ENCODE measurements around the gene PRKACA.
"Not testable (repeated sequence)": the region's sequence is repeated elsewhere in the genome, so short reads cannot be mapped to it uniquely, and the experiment has no call there.

The PRKACA gene

DNA sequence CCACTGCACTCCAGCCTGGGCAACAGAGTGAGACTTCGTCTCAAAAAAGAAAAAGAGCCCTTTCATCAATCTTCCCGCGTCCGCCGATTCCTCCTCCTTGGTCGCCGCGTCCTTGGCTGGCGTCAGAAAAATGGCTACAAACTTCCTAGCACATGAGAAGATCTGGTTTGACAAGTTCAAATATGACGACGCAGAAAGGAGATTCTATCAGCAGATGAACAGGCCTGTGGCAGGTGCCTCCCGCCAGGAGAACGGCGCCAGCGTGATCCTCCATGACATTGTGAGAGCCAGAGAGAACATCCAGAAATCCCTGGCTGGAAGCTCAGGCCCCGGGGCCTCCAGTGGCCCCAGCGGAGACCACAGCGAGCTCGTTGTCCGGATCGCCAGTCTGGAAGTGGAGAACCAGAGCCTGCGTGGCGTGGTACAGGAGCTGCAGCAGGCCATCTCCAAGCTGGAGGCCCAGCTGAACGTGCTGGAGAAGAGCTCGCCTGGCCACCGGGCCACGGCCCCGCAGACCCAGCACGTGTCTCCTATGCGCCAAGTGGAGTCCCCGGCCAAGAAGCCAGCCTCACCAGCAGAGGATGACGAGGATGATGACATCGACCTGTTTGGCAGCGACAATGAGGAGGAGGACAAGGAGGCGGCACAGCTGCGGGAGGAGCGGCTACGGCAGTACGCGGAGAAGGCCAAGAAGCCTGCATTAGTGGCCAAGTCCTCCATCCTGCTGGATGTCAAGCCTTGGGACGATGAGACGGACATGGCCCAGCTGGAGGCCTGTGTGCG is 47.1 kb downstream of the PRKACA start:
- DNase-seq (ENCODE audit: low spot score): no peak

DNA sequence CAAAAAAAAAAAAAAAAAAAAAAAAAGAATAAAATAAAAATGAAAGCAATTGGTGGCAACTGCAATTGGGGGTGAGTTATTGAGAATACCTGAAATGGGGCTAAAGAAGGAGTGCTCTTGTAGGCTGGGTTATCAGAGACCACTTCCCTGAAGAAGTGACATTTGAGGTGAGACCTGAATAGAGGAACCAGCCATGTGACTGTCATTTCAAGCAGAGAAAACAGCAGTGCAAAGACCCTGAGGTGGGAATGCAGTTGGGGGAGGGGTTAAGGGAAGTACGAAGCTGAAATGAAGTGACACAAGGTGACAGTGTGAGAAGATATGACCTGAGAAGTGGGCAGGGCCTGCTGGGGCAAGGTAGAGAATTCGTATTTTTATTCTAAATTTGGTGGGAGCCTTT is 51.4 kb downstream of the PRKACA start:
- DNase-seq (ENCODE audit: low spot score): no peak

DNA sequence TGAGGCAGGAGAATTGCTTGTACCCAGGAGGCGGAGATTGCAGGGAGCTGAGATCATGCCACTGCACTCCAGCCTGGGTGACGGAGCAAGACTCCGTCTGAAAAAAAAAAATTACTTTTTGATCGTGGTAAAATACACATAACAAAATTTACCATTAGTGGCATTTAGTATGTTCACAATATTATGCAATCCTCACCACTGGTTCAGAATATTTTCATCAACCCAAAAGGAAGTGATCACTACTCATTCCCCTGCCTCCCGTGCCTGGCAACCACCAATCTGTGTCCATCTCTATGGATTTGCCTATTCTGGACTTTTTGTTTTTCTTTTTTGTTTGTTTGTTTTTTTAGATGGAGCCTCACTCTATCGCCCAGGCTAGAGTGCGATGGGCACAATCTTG is 54.5 kb downstream of the PRKACA start:
- no peak for DNase-seq (ENCODE audit: low spot score)

DNA sequence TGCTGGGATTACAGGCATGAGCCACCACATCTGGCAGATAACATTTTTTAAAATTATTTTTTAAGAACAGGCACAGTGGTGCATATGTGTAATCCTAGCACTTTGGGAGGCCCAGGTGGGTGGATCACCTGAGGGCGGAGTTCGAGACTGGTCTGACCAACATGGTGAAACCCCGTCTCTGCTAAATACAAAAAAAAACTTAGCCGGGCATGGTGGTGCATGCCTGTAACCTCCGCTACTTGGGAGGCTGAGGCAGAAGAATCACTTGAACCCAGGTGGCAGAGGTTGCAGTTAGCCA is 55.1 kb downstream of the PRKACA start:
- DNase-seq (ENCODE audit: low spot score): no peak

DNA sequence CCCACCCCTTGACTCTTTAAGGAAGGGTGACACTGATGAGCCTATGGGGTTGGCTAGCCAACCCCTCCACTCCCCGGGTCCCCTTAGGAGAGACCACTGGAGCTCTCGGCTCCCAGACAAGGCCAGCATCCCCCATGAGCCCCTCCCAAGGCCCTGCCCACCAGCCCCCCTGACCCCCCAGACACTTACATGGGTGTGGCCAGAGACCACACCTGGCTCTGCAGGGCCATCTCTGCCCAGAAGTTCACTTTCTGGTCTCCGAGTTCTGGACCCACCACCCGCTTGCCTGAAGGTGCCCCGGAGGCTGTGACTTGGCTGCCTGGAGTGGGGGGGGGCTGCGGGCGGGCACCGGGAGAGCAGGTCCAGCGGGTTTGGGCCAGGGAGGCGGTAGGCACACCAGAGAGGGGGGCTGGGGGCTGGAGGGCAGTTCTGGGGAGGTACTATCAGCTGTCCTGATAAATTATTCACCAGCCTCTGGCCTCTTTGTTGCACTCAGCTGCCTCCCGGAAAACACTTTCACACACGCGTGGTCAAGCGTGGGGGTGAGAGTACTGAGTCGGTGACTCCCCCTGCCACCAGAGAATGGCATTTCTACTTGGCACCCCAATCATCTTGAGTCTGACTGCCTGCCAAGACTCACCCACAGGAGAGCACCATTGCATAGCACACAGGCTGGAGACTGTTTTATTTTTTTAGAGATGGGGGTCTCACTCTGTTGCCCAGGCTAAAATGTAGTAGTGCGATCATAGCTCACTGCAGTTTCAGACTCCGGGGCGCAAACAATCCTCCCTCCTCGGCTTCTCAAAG is 55.6 kb downstream of the PRKACA start, which contains the start of gene PALM3:
PALM3 (minus strand) TSS at position 326 of the 807 bp plus-strand sequence; CDS start at position 230, 96 bp downstream.
- peak; percentile 71 for DNase-seq (ENCODE audit: low spot score)

DNA sequence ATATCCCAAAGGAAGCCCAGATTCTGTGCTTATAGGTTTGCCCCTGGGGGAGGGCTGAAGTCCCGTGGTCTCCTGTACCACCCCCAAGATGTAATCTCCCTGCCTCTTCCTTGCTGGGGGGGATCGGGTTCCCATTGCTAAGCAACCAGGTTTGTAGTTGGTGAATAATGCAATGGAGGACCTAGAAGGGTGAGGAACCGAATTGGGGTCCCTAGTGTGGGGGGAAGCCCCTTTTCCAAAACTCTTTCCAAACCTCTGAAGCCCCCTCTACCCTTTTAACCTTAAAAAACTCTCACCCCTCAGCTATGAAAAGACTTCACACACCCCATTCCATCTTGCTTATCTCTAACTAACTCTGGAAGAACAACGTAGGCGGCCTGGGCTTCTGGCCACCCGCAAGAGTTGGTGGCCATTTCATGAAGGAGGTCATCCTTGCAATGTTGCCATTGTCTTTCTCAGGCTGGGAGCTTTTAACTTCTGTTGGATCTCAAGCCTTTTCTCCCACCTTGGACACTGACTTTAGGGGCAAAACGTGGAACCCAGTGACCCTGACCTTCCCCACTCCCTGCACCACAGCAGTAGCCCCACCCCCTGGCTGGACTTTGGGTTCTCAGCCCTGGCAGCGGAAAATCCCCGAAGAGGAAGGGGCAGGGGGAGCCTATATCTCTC is 56.3 kb downstream of the PRKACA start:
- DNase-seq (ENCODE audit: low spot score): no peak

DNA sequence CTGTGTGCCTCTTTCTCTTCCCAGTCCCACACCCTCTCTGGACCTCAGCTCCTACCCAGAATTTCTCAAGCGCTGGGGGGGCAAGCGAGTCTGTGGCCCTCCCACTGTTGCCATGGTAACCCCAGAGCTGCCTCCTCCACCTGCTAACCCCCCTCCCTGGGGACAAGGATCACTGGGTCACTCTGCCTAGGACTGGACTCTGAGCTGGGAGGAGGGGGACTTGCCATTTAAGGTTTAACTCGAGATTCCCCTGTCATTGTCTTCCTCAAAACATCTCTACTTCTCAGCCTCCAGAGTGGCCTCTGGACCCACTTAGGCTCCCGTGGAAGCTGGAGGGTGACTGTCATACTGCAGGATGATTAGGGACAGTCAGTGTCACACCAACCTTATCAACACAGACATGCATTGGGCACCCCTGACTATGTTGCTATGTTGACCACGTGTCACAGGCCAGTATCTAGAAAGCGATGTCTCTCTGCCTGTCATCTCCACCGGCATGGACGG is 57.9 kb downstream of the PRKACA start:
- no peak for DNase-seq (ENCODE audit: low spot score)

DNA sequence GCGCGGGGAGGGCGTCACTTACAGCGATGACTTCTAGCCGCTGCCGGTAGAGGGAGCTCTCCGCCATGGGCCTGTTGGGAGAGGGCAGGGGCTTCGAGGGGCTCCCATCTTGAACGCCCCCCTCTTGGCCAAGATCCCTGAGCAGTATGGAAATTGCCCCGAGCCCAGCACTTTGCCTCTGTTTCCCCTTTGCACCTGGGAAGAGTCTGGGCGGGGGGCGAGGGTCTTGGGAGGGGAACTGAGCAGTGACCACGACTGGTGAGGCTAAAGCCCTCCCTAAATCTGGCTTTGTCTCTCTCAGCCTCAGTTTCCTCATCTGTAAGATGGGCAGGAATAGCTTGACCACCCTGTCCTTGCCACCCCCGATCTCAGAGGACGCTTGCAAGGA is 58.5 kb downstream of the PRKACA start:
- no peak for DNase-seq (ENCODE audit: low spot score)

DNA sequence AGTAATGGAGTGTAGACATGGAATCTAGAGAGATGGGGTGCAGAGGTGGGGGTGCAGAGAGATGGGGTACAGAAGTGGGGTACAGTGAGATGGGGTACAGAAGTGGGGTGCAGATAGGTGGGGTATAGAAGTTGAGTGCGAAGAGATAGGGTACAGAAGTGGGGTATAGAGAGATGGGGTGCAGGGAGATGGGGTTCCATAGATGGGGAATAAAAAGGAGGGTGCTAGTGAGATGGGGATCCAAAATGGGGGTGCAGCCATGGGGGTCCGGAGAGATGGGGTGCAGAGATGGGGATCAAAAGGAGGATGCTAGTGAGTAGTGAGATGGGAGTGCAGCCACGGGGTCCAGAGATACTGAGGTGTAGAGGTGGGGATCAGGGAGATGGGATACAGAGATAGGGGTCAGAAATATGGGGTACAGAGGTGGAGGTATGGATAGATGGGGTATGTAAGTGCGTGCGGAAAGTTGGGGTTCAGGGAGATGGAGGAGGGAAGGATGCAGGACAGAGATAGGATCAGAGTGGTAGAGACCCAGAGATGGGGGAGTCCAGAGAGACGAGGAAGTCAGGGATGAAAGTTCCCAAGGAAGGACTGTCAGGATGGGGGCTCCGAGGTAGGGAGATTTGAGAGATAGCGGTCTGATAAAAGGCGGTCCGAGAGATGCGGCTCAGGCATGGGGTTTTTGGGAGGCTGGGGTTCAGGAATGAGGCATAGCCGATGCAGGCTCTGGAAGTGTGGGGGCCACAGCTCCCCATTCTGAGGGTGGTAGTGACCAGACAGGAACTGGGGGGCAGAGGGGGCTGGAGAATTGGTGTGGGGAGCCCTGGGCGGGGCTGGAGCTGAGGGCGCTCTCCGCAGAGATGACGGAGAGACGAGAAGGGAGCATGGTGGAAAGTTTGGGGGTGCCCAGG is 59.1 kb downstream of the PRKACA start:
- no peak for DNase-seq (ENCODE audit: low spot score)

DNA sequence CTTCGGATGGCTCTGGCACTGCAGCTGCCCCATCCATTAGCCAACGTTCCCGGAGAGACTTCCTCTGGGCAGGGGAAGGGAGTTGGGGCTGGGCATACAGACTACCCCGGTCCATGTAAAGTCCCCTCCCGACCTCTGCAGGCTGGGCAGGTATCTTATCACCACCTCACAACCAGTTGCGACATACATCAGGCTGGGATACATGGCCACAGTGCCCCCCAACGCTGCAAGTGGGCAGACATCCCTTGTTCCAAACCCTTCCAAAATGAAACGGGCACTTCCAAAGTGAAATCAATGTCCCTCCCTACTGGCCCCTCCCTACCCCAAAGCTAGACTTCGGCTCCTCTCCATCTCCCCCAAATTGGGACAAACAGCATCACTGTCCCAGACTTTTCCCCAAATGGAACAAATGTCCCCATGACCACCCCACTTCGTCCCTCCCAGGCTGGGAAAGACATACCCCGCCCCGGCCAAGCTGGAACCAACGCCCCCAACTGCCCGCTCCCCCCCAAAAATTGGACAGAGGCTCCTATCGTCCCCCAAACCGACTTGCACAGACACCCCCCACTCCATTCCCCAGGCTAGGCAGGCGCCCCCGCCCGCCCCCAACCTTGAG is 60.7 kb downstream of the PRKACA start:
- no peak for DNase-seq (ENCODE audit: low spot score)

DNA sequence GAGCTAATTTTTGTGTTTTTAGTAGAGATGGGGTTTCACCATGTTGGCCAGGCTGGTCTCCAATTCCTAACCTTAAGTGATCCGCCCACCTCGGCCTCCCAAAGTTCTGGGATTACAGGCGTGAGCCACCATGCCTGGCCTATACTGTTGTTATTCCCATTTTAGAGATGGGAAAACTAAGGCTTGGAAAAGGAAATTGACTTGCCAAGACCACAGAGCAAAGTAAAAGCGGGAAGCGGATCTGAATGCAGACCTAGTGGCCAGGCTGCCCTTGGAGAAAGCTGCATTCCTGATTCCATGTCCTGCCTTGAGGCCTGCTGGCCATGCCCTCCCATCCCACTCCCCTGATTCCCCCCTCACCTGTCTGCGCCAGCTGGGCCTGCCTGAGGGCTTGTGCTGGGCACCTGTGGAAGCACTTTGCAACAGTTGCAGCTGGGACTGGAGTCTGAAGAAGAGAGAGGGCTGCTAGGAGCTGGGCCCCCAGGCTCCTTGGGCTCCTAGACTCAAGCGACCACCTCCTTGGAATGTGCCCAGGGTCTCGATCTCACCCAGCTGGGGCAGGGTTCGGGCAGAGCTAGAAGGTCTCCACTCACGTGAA is 61.4 kb downstream of the PRKACA start:
- DNase-seq (ENCODE audit: low spot score): no peak

DNA sequence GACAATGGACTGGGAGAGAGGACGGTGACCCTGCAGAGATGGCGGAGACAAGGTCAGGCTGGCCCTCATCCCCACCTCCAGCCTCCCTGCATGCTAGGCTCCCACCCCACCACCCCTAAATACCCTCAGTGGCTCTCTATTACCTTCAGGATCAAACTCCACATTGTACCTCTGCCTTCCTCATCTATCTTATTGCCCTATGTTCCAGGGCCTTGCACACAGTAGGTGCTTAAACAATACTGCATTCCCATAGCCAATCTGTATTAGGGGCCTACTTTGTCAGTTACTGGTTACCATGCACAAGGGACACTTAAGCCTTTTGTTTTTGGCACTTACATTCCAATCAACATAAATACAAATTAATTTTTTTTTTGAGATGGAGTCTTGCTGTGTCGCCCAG is 62.2 kb downstream of the PRKACA start:
- DNase-seq (ENCODE audit: low spot score): no peak

DNA sequence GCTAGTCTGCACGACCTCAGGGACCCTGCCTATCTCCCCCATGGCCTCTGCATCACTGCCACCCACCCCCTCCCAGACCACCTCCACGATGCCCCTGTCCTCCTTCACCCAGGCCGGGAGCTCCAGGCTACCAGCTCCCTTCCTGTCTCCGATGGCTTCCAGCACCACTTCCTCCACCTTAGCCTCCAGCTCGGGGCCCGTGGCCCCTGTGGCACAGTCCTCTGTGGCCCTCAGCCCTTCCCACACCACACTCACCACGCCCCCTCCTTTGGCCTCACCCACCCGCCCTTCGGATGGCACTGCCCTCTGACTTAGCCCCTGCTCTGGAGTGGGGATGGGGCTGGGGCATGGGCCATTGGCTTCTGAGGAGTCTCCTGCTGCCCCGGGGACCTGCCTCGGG is 62.8 kb downstream of the PRKACA start:
- DNase-seq (ENCODE audit: low spot score): no peak

DNA sequence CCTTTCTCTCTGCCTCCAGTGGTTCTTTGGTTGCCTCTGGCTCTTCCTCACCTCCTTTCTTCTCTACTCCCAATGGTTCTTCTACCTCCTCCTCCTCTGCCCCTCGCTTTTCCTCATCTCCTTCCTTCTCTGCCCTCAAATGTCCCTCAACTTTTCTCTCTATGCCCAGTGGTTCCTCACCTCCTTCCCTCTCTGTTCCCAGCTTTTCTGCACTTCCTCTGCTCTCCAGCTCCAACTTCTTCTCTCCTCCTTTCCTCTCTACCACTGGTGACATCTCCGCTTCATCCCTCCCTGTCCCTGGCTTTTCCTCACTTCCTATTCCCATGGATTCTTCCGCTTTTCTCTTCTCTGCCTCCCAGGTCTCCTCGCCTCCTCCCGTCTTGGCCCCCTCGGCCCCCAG is 63.5 kb downstream of the PRKACA start:
- DNase-seq (ENCODE audit: low spot score): no peak

DNA sequence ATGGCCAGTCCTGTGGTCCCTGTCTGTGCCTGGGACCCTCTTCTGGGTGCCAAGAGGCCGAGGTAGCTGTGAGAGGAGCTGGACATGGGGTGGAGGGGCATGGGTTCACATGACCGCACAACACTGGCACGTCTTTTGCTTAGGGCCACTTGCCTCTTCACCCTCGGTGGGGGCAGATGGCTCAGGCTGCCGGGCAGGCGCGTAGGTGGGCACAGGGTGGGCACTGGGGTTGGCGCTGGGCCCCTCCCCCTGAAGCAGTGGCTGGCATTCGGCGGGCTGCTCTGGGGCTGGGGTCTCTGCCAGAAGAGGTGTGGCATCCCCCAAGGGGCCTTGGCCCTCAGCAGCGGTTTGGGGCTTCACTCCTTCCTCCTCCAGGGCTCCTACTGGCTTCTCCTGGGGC is 64.1 kb downstream of the PRKACA start:
- no peak for DNase-seq (ENCODE audit: low spot score)

DNA sequence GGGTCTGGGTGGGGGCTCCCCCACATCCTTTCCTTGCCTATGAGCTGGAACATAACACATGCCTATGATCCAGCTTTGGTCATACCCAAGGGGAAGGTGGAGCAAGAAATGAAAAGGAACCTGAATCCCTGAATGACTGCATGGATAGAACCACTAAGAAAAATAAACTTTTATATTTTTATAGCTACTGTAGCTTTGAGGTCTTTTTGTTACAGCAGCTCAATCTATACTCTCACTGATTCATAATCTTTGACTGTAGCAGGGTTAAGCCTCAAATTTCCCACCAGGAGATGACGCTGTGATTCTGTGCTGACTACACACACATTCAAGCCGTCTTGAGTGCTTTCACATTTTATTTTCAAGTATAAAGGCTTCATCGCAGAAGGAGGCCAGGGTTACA is 64.5 kb downstream of the PRKACA start:
- DNase-seq (ENCODE audit: low spot score): no peak

DNA sequence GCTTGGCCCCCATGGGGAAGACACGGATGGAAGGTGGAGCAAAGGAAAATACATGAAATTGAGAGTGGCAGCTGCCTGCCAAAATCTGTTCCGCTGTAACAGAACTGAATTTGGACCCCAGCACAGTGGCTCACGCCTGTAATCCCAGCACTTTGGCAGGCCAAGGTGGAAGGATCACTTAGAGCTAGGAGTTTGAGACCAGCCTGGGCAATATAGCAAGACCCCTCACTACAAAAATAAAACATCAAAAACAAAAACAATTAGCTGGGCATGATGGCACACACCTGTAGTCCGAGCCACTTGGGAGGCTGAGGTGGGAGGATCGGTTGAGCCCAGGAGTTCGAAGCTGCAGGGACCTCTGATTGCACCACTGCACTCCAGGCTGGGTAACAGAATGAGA is 65.1 kb downstream of the PRKACA start:
- no peak for DNase-seq (ENCODE audit: low spot score)

DNA sequence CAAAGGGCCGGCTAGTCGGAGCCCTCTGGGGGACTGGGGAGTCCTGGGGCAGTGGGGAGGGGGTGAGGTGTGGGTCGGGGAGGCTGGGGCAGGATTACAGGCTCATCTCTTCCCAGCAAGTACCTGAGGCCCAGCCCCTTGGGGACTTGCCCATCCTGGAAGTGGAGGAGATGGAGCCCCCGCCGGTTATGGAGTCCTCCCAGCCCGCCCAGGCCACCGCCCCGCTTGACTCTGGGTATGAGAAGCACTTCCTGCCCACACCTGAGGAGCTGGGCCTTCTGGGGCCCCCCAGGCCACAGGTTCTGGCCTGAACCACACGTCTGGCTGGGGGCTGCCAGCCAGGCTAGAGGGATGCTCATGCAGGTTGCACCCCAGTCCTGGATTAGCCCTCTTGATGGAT is 65.6 kb downstream of the PRKACA start:
- DNase-seq (ENCODE audit: low spot score): no peak

DNA sequence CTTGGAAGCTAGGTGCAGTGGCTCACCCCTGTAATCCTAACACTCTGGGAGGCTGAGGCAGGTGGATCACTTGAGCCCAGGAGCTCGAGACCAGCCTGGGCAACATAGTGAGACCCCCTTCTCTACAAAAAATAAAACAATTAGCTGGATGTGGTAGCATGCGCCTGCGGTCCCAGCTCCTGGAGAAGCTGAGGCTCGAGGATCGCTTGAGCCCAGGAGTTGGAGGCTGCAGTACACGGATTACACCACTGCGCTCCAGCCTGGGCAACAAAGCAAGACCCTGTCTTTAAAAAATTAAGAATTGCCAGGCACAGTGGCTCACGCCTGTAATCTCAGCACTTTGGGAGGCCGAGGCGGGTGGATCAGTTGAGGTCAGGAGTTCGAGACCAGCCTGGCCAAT is 66.6 kb downstream of the PRKACA start:
- DNase-seq (ENCODE audit: low spot score): not testable (repeated sequence)

DNA sequence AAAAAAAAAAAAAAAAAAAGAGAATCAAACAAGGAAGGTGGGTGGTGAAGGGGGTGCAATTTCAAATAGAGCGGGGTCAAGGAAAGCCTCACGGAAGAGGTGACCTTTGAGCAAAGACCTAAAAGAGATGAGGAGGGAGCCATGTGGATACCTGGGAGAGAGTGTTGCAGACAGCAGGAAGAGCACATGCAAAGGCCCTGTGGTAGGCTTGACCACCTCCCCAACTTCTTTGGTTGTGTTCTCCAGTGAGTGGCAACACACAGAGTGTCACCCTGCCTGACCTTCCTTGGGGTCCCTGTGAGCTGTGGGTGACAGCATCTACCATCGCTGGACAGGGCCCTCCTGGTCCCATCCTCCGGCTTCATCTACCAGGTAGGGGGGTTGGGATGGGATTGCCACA is 67.0 kb downstream of the PRKACA start:
- DNase-seq (ENCODE audit: low spot score): no peak

All from kidney tubule cell (primary cell).